Measurements from ENCODE around the gene AHNAK2. TPM values are rescaled to one million over a fixed set of nuclear protein-coding genes. Genes with fewer than 3 reads are reported as not detected.
A peak's percentile ranks its signal among the peaks of the same experiment; 100 is the strongest.
"Not testable (repeated sequence)": the region's sequence is repeated elsewhere in the genome, so short reads cannot be mapped to it uniquely, and the experiment has no call there.

The AHNAK2 gene
- total RNA-seq, 1 donor from 2014 or later = 16.8 TPM

- DNase-seq (ENCODE audit: low read depth in 2 of 2) = no peak
These were observed 77.3 kb downstream of the AHNAK2 start for GRCh38 chr14:104900639-104901512.

DNA sequence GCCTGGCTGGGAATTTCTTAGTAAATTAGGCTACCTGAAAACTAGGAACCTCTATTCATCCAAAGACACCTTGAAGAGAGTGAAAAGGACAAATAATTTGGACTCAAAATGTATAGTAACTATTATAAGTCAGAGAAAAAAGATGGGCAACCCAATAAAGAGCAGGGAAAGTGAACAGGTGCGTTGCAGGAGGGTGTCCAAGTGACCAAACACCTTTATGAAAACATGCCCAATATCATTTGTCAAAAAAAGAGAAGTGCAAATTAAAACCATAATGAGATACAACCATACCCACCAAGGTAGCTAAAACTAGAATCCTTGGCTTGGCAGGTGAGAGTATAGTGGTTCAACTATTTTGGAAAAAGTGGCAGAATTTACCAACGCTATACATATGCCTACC is 78.4 kb downstream of the AHNAK2 start:
- no peak for DNase-seq (ENCODE audit: low read depth in 2 of 2)

- DNase-seq (ENCODE audit: low read depth in 2 of 2) = no peak
These were observed 79.2 kb downstream of the AHNAK2 start for GRCh38 chr14:104898870-104899510.

DNA sequence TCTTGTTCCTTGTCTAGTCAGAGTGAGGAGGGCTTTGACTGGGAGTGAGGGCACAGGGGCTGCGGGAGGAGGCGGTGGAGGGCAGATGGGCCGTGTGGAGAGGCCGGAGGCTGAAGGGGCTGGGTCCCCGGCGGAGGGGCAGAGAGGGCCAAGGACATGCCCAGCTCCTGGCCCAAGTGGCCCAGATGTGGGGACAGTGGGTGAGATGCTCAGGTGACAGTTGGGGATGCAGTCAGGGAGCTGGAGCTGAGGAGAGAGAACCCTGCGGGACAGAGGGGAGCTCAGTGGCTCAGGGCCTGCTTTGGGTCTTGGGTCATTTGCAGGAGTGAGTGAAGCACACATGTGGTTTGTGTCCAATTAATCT is 80.0 kb downstream of the AHNAK2 start:
- DNase-seq (ENCODE audit: low read depth in 2 of 2) = no peak

- DNase-seq (ENCODE audit: low read depth in 2 of 2) = no peak
These were observed 80.6 kb downstream of the AHNAK2 start for GRCh38 chr14:104897330-104898194.

GRCh38 chr14:104895786-104896661 is 82.2 kb downstream of the AHNAK2 start:
- DNase-seq (ENCODE audit: low read depth in 2 of 2) = peak in 1 of 2 donors; percentile 17

DNA sequence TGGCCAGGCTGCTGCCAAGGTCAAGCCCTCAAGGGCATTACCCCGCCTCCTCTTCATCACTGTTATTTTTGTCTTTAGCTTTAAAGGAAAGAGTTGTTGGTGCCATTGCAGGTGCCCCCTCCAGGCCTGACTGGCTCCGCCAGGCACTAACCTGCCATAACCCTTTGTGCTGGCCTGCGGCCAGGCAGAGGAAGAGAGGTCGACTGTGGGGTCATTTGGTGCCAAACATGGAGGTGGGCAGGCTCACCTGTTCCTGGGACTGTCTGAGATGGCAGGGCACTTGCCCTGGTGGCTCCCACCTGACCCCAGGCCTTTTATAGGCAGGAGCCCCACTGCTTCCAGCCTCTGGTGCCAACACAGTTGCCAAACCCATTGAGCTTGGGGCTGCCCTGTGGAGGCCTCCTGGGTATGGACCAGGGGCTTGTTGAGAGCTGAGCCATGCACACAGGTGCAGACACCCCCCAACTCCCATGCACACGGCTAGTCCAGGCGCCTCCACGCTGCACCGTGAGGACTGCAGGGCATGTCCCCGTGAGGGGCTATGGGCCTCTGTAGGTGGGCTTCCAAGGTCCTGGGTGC is 82.9 kb downstream of the AHNAK2 start:
- no peak for DNase-seq (ENCODE audit: low read depth in 2 of 2)

DNA sequence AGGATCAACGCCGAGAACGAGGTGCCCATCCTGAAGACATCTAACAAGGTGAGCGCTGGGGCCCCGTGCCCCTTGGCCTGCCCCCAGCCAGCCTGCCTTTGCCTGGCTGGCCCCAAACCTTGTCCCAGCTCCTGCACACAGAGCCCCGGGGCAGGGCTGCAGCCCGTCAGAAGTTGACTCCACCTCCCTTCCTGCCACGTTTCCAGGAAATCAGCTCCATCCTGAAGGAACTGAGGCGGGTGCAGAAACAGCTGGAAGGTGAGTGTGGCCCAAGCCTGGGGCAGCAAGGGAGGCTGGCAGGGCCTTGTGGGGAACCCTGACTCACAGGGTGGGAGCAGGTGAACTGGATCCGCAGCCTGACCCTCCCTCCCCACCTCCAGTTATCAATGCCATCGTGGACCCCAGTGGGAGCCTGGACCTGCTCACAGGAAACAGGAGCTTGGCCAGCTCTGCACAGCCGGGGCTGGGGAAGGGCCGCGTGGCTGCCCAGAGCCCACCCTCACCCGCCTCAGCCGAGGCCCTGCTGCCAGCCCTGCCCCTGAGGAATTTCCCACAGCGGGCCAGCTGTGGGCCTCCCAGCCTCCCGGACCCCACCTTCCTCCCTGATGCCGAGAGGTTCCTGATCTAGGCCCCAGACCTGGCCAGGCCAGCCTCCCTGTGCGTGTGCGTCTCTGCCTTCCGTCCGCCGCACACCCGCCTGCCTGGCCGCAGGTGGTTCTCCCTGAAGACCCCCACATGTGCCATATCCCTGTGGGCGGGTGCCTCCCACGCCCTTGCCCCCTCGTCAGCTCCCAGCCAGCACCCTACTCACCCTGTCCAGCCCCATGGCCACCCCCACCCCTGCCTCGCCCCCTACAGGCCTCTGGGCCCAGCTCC is 83.6 kb downstream of the AHNAK2 start:
- DNase-seq (ENCODE audit: low read depth in 2 of 2) = peak in 1 of 2 donors; percentile 19

DNA sequence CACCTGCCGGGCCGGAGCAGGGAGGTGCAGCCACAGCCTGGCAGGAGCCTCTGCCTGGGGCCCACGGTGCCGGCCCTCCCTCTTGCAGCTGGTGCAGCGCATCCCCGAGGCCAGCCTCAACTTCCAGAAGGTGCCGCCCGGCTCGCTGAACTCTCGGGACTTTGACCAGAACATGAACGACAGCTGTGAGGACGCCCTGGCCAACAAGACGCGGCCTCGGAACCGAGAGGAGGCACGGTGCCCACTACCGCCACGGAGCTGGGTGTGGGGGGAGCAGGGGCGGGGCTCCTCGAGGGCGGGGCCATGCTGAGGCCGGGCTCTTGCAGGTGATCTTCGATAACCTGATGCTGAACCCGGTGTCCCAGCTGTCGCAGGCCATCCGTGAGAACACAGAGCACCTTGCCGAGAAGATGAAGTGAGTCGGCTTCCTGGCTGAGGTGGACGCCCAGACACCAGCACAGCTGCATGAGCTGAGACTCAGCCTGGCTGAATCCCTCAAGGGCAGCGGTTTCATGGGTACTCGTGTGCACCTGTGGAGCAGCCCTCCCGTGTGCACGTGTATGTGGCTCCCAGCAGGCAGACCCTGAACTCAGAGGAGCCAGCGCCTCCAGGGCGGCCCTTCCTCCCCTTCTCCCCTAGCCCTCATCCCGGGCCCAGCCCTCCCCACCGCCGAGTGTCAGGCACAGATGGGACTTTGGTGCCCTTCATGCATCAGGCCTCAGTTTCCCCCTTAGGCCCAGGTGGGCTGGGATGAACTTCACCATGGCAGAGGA is 84.6 kb downstream of the AHNAK2 start:
- DNase-seq (ENCODE audit: low read depth in 2 of 2) = no peak

- DNase-seq (ENCODE audit: low read depth in 2 of 2) = no peak
These were observed 85.4 kb downstream of the AHNAK2 start for GRCh38 chr14:104892531-104893434.

GRCh38 chr14:104891664-104892530 is 86.3 kb downstream of the AHNAK2 start:
- DNase-seq (ENCODE audit: low read depth in 2 of 2) = no peak

DNA sequence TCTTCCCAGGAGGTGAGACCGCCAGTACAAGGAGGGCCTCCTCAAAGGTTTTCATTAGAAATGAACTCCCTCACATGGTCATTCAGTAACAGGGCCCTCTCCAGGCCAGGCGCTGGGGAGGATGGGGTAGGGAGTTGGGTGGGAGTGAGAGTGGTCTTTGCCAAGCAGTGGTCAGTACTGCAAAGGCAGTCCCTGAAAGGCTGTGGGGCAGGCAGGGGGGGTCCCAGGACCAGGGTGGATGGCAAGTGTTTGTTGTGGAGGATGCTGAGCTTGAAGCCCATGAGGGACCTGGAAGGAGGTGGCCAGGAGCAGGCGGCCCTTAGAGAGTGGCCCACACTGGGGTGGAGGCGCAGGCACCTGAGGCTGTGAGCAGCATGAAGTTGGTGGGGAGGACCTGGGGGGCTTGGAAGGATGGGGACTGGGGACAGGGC is 87.0 kb downstream of the AHNAK2 start:
- DNase-seq (ENCODE audit: low read depth in 2 of 2) = no peak

GRCh38 chr14:104890292-104890691 is 87.9 kb downstream of the AHNAK2 start:
- DNase-seq (ENCODE audit: low read depth in 2 of 2) = not testable (repeated sequence)

DNA sequence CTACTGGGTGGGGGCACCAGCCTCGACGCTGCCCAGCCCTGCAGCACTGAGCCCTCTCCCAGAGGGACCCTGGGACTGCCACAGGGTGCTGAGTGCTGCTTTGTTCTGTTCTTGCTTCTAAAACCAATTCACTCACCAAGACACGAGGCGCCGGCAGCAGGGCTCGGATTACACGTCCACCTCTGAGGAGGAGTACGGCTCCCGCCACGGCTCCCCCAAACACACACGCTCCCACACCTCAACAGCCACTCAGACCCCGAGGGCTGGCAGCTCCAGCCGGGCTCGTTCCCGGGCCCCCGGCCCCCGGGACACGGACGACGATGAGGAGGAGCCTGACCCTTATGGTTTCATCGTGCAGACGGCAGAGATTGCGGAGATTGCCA is 88.8 kb downstream of the AHNAK2 start:
- DNase-seq (ENCODE audit: low read depth in 2 of 2) = no peak

- DNase-seq (ENCODE audit: low read depth in 2 of 2) = no peak
These were observed 89.4 kb downstream of the AHNAK2 start for GRCh38 chr14:104888489-104889374.
